Gastrocnemius medialis (tissue), 4 donors: ENCODE data around the gene SPDYE17. TPM values are rescaled to one million over a fixed set of nuclear protein-coding genes. Genes with fewer than 3 reads are reported as not detected.
"Not testable (repeated sequence)": the region's sequence is repeated elsewhere in the genome, so short reads cannot be mapped to it uniquely, and the experiment has no call there.

Source experiments
- ATAC-seq, 2 donors: fragments of 150-250 bp; one replicate each; pipeline ENCODE4 v1.9.1; 2016
- DNase-seq, 2 donors: peaks; one replicate each; pipeline ENCODE4 v3.0.0-alpha.2; 2019
- H3K27ac ChIP-seq, 4 donors: fragments of 200-600 bp; sonication (generic); 1 replicate in 1 of 4; 2 replicates in 3 of 4; pipeline ENCODE4 v1.5.1; 2016 to 2018; ENCODE audit warnings: mild to moderate bottlenecking in 2 of 4, moderate library complexity in 1 of 4
- H3K27me3 ChIP-seq, 3 donors: fragments of 200-600 bp; sonication (generic) in 2 of 3; 1 replicate in 1 of 3; 2 replicates in 2 of 3; pipeline versions ENCODE4 v1.5.1 to v1.6.0; 2016 to 2019; ENCODE audit warnings: mild to moderate bottlenecking in 1 of 3, moderate library complexity in 1 of 3
- H3K36me3 ChIP-seq, 2 donors: fragments of 200-600 bp; sonication (generic) in 1 of 2; one replicate each; pipeline ENCODE4 v1.5.1; 2017 to 2018
- H3K4me1 ChIP-seq, 2 donors: fragments of 200-600 bp; sonication (generic) in 1 of 2; one replicate each; pipeline ENCODE4 v1.5.1; 2016 to 2017; ENCODE audit warnings: mild to moderate bottlenecking in 2 of 2
- H3K4me3 ChIP-seq, 4 donors: fragments of 200-600 bp; sonication (generic) in 3 of 4; 1 replicate in 1 of 4; 2 replicates in 3 of 4; pipeline ENCODE4 v1.5.1; 2016 to 2019; ENCODE audit warnings: mild to moderate bottlenecking in 2 of 4
- H3K9me3 ChIP-seq, 3 donors: fragments of 200-600 bp; sonication (generic) in 2 of 3; 1 replicate in 1 of 3; 2 replicates in 2 of 3; pipeline ENCODE4 v1.5.1; 2016 to 2019
- in situ Hi-C, 4 donors: fragments of 200-750 bp; cut with MboI; loops; one replicate each; pipeline versions ENCODE4 v1.15.0 to v1.8.0; 2017; ENCODE audit warnings: low sequenced_read_pairs in 4 of 4
- intact Hi-C: fragments of 100-400 bp; cut with DNase I; formaldehyde crosslinking; loops from one replicate; pipeline ENCODE4 v1.15.1; 2023; ENCODE audit warnings: low total_unique reads
- total RNA-seq, 4 donors: library from RNA; depleted of rRNA; stranded (reverse); fragments of >200 nt; gene quantifications; one replicate each; pipeline versions ENCODE4 v1.1.0 to v1.2.3, GENCODE V29; 2016

SPDYE17 gene
- total RNA-seq, 4 donors from 2014 or later, result not detected

DNA sequence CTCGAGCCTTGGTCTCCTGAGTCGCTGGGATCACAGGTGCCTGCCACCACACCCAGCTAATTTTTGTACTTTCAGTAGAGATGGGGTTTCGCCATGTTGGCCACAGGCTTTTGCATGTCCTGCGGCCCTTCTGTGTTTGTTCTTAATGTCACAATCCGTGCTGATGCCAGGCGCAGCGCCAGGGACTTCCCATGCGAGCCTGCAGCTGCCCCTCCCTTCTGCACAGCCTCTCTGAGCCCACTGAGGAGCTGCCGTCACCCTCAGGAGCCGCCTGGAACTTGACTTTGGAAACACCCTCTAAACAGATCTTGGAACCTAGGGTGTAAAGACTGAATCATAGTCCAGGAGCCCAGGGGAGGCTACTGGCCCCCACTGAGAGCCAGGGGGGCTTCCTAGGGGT, 24.2 kb downstream of the SPDYE17 start:
- H3K27me3 ChIP-seq, H3K36me3 ChIP-seq, H3K4me1 ChIP-seq, H3K9me3 ChIP-seq, intact Hi-C loops, H3K4me3 ChIP-seq, in situ Hi-C loops: not testable (repeated sequence)
- ATAC-seq (peak; percentile 87 to 94), DNase-seq (peak; percentile 74 to 92)
- peak overlapping the region in 1 of 4 donors; percentile 38 for H3K27ac ChIP-seq

DNA sequence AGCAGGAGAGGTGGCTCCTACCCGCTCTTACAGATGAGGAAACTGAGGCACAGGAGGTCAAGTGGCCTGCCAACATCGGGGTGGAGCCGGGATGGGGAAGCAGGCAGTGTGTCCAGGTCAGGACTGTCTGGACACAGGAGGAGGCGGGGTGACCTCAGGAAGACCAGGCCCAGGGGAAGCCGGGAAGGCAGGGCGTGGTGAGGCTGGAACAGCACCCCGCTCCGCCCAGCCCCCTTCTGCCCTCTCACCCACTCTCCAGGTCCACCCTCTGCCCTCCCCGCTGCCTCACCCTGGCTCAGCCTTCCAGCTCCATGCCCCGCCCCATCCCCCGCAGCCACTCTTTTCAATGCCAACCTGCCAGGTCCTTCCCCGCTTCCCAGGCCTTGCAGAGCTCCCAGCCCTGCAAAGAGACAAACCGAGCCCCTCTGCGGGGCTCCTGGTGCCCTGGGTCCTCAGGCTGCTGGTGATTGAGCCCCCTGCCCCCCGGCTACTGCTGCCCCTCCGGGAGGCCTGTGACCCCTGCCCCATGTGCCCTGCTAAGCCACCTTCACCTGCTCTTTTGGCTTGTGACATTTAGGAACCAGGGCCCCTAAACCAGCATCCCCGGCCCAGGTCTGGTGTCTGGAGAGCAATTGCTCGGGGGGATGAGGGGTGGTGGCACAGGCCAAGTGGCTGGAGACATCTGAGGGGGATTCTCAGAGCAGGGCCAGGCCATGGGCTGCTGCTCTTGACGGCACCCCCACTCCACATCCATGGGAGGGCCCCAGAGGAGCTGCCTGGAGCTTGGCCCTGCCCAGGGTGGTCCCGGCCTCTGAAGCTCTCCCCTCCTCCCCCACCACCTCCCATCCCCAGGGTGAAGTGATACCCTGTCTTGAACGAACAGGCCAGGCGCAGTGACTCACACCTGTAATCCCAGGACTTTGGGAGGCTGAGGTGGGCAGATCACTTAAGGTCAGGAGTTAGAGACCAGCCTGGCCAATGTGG, 25.7 kb downstream of the SPDYE17 start:
- ATAC-seq, in situ Hi-C loops, H3K36me3 ChIP-seq, H3K27ac ChIP-seq, H3K4me1 ChIP-seq, H3K9me3 ChIP-seq, intact Hi-C loops, H3K4me3 ChIP-seq, DNase-seq, H3K27me3 ChIP-seq: not testable (repeated sequence)

DNA sequence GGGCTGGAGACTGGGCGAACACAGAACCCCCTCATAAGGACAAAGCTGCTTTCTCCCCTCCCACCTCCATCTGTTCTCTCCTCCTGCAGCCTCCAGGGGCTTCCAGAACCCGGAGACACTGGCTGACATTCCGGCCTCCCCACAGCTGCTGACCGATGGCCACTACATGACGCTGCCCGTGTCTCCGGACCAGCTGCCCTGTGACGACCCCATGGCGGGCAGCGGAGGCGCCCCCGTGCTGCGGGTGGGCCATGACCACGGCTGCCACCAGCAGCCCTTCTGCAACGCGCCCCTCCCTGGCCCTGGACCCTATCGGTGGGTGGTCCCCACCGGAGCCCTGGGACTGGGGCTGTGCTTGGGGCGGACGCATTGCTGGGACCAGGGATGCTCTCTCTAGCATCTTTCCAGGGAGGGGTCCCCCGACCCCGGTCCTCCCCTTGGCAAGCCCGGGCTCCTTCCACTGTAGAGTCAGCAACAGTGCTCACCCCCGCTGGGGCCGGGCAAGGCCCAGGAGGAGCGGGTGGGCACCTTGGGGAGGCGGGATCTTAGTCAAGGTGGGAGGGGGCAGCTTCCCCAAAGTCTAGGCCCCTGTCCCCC, 26.6 kb downstream of the SPDYE17 start:
- H3K27me3 ChIP-seq, H3K4me3 ChIP-seq, H3K9me3 ChIP-seq, H3K27ac ChIP-seq, H3K4me1 ChIP-seq, intact Hi-C loops, ATAC-seq, DNase-seq, H3K36me3 ChIP-seq, in situ Hi-C loops: not testable (repeated sequence)

DNA sequence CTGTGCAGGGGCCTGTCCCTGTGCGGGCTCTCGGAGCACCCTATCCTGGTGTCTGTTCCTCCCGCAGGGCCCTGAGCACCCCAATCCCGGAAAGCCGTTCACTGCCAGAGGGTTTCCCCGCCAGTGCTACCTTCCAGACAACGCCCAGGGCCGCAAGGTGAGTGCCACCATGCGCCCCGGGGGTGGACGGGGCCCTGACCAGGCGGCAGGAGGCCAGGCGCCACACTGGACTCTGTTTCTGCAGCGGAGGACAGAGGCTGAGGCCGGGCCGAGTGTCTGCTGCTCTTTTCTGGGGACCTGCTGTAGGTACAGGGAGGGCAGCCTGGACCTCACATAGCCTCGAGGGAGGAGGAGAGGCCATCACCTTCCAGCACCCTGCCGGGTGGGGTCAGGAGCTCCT, 28.0 kb downstream of the SPDYE17 start:
- in situ Hi-C loops, intact Hi-C loops, DNase-seq, H3K4me1 ChIP-seq, H3K9me3 ChIP-seq, H3K27ac ChIP-seq, ATAC-seq, H3K4me3 ChIP-seq, H3K27me3 ChIP-seq, H3K36me3 ChIP-seq: not testable (repeated sequence)

DNA sequence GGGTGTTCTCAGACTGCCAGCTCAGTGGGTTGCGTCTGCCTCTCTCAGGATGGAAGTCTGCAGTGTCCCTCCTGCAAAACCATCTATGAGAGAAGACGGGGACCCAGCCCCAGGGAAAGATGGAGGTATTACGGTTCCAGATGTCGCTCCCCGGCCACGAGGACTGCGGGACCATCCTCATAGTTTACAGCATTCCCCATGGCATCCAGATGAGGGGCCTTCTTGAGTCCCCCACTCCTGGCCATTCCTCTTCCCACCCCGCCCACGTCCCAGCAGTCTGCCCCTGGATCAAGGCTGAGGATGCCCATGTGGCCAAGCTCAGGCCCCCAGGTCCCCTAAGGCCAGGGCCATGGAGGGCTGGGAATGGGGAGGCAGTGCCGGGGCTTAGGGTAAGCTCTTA, 28.9 kb downstream of the SPDYE17 start:
- H3K9me3 ChIP-seq, DNase-seq, H3K36me3 ChIP-seq, H3K27me3 ChIP-seq, H3K4me3 ChIP-seq, H3K4me1 ChIP-seq, ATAC-seq, in situ Hi-C loops, H3K27ac ChIP-seq, intact Hi-C loops: not testable (repeated sequence)

DNA sequence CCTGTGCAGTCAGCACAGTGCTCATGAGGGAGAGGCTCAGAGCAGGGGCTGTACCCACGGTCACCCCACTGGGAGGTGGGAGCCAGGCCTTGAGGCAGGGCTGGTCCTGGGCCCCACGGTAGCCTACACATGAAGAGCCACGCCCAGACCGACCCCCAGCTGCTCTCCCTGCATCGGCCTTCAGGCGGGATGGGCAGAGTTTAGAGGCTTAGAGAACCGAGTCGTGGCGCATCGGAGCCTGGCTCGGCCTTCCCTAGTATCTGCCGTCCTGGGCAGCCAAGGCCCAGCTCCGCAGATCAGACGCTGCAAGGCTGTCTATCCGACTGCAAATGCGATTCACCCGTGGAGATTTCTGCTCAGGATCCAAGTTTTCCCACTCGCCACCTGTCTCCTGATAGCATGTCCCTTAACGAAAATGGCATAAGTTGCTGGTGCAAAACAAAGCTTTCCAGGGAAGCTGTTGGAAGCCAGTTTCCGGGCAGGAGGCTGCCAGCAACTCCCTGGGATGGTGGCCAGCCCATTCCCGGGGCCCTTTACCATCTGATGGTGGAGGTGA, 29.4 kb downstream of the SPDYE17 start:
- H3K36me3 ChIP-seq, H3K27ac ChIP-seq, H3K27me3 ChIP-seq, H3K9me3 ChIP-seq, H3K4me1 ChIP-seq, intact Hi-C loops, ATAC-seq, in situ Hi-C loops, H3K4me3 ChIP-seq, DNase-seq: not testable (repeated sequence)

DNA sequence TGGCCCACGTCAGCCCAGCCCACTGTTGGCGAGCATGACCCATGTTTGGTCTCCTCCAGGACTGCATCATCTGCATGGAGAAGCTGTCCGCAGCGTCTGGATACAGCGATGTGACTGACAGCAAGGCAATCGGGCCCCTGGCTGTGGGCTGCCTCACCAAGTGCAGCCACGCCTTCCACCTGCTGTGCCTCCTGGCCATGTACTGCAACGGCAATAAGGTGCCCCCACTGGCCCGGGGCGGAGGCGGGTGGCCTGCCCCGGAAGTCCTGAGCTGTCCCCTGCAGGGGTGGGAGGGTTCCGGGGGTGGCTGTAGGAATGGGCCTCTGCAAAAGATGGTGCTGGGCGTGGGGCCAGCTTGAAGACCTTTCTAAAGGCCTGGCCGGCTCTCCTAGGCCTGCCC, 30.1 kb downstream of the SPDYE17 start:
- H3K4me1 ChIP-seq, H3K36me3 ChIP-seq, DNase-seq, H3K4me3 ChIP-seq, H3K9me3 ChIP-seq, H3K27ac ChIP-seq, in situ Hi-C loops, H3K27me3 ChIP-seq, intact Hi-C loops, ATAC-seq: not testable (repeated sequence)

DNA sequence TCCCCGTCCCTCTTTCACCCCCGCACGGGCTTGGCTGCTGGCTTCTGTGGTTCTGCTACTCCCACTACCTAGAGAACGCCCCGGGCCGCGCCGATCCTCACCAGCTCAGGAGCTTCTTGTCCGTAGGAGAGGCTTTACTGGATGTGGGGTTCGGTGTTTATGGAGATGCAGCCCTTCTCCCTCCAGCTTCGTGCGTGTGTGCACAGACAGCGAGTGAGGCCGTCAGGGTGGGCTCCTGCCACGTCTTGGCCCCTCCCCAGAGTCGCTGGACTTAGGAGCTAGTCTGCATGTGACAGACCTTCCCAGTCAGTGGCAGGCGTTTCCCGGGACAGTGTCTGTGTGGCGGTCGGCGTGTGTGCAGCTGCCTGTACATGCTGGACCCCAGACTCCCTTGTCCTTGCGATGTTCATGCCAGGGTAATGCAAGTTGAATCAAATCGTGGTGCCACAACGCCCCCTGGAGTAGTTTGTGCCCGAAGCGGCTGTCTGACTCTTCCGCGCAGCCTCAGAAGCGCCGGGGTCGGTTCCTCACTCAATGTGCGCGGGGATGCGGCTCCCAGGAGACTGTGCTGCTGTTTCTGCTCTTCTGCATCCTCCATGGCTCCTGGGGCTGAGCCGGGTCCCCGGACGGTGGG, 32.6 kb downstream of the SPDYE17 start:
- not testable (repeated sequence) for H3K36me3 ChIP-seq

DNA sequence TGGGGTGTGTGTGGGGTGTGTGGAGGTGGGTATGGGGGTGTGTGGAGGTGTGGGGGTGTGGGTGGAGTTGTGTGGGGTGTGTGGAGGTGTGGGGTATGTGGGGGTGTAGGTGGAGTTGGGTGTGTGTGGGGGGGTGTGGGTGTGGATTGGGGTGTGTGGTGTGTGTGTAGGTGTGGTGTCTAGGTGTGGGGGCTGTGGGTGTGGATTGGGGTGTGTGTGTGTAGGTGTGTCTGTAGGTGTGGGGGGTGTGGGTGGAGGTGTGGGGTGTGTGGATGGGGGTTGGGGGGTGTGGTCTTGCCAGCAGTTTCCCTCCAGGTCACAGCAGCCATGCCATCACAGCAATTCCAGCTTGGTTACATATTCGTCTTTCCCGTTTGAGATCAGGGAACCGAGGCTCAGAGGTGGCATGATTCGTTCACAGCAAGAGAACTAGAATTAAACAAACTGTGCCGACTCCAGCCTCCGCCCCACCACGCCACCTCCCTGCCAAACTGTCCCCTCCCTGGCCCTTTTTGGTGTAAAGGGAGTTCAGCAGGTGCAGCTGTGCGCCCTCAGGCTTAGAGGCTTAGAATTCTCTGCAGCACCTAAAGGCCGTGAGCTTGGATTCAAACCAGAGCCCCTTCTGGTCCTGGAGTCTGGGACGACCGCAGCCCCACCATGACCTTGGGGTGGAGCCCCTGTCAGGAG, 33.3 kb downstream of the SPDYE17 start:
- in situ Hi-C loops, H3K27ac ChIP-seq, H3K27me3 ChIP-seq, DNase-seq, H3K4me1 ChIP-seq, H3K9me3 ChIP-seq, H3K36me3 ChIP-seq, intact Hi-C loops, ATAC-seq, H3K4me3 ChIP-seq: not testable (repeated sequence)

More for the DNA sequence above, 32.6 kb downstream of the SPDYE17 start:
- ATAC-seq, H3K9me3 ChIP-seq, H3K27ac ChIP-seq, H3K4me3 ChIP-seq, H3K27me3 ChIP-seq, H3K4me1 ChIP-seq, DNase-seq, in situ Hi-C loops, intact Hi-C loops: not testable (repeated sequence)
